NOMO-1 treated with DMSO at 0.1 percent for 48 hours (cell line): ENCODE results near the gene RCOR1.
"Not testable (repeated sequence)": the region's sequence is repeated elsewhere in the genome, so short reads cannot be mapped to it uniquely, and the experiment has no call there.

Source experiments
- DNase-seq: peaks from one replicate; lab custom pipeline; 2025; ENCODE audit not compliant: unreplicated experiment; lab: John Stamatoyannopoulos, UW

The RCOR1 gene

GRCh38 chr14:102738373-102739189 lies 146.1 kb downstream of the RCOR1 start:
- no peak for DNase-seq

GRCh38 chr14:102739190-102739469 lies 146.7 kb downstream of the RCOR1 start:
- no peak for DNase-seq

- no peak for DNase-seq
Observed at GRCh38 chr14:102746634-102747438, 154.4 kb downstream of the RCOR1 start.

GRCh38 chr14:102748806-102749205 lies 156.4 kb downstream of the RCOR1 start:
- DNase-seq: no peak

GRCh38 chr14:102749393-102750305 lies 157.2 kb downstream of the RCOR1 start:
- no peak for DNase-seq

GRCh38 chr14:102750376-102750775 lies 157.9 kb downstream of the RCOR1 start:
- no peak for DNase-seq

GRCh38 chr14:102751088-102751487 lies 158.6 kb downstream of the RCOR1 start:
- DNase-seq: no peak

GRCh38 chr14:102752239-102752847 lies 159.9 kb downstream of the RCOR1 start:
- no peak for DNase-seq

GRCh38 chr14:102754370-102755262 lies 162.2 kb downstream of the RCOR1 start:
- no peak for DNase-seq

GRCh38 chr14:102757646-102758045 lies 165.2 kb downstream of the RCOR1 start:
- DNase-seq: no peak

GRCh38 chr14:102758087-102758486 lies 165.6 kb downstream of the RCOR1 start:
- no peak for DNase-seq

GRCh38 chr14:102759456-102760187 lies 167.2 kb downstream of the RCOR1 start:
- DNase-seq: no peak

GRCh38 chr14:102760496-102761193 lies 168.2 kb downstream of the RCOR1 start:
- no peak for DNase-seq

- DNase-seq: no peak
Observed at GRCh38 chr14:102761206-102761605, 168.8 kb downstream of the RCOR1 start.

- DNase-seq: no peak
Observed at GRCh38 chr14:102764220-102764671, 171.8 kb downstream of the RCOR1 start.

- not testable (repeated sequence) for DNase-seq
Observed at GRCh38 chr14:102765770-102766169, 173.3 kb downstream of the RCOR1 start.

GRCh38 chr14:102768223-102769048 lies 176.0 kb downstream of the RCOR1 start:
- DNase-seq: peak; percentile 79

GRCh38 chr14:102769049-102769327 lies 176.5 kb downstream of the RCOR1 start:
- DNase-seq: no peak
